A673 (cell line): ENCODE data around the gene ATXN10. TPM values are rescaled to one million over a fixed set of nuclear protein-coding genes. Genes with fewer than 3 reads are reported as not detected.

Experiments used
- BruUV-seq: library from RNA; stranded (reverse); fragments of 400-500 nt; replicated peaks from 2 replicates; lab custom pipeline; 2021; lab: Mats Ljungman, UMichigan
- CTCF ChIA-PET: fragments of 300-600 bp; sonication (Branson Sonifier 250); formaldehyde crosslinking; loops from one replicate; lab custom pipeline; 2022; ENCODE audit warnings: antibody characterized with exemption; lab: Charles Lee
- POLR2A ChIA-PET: fragments of 300-600 bp; sonication (Branson Sonifier 250); formaldehyde crosslinking; loops from one replicate; lab custom pipeline; 2022; ENCODE audit warnings: antibody characterized with exemption; ENCODE audit not compliant: low non-redundant PET; lab: Charles Lee
- DNase-seq: peaks from one replicate; pipeline ENCODE4 v3.0.0-alpha.2; 2015; ENCODE audit warnings: low spot score
- H3K27ac ChIP-seq: fragments of 200-600 bp; sonication (generic); 2 replicates; pipeline ENCODE4 v1.5.1; 2016; ENCODE audit warnings: mixed run types, low read depth, mild to moderate bottlenecking, mixed read lengths, antibody characterized with exemption, low read length; ENCODE audit not compliant: poor library complexity, severe bottlenecking
- H3K27me3 ChIP-seq: fragments of 200-600 bp; sonication (generic); replicated peaks from 2 replicates; pipeline ENCODE4 v1.6.1; 2017; ENCODE audit warnings: mixed run types, low read depth, mild to moderate bottlenecking, mixed read lengths, antibody characterized with exemption, low read length; ENCODE audit not compliant: insufficient read depth, poor library complexity
- H3K36me3 ChIP-seq: fragments of 200-600 bp; sonication (generic); 2 replicates; pipeline ENCODE4 v1.6.1; 2016; ENCODE audit warnings: mixed run types, mild to moderate bottlenecking, mixed read lengths, antibody characterized with exemption, low read length; ENCODE audit not compliant: insufficient read depth, poor library complexity, severe bottlenecking
- H3K4me1 ChIP-seq: fragments of 200-600 bp; sonication (generic); 2 replicates; pipeline ENCODE4 v1.6.1; 2017; ENCODE audit warnings: mixed run types, mild to moderate bottlenecking, mixed read lengths, antibody characterized with exemption, low read length; ENCODE audit not compliant: insufficient read depth, poor library complexity, severe bottlenecking
- H3K4me3 ChIP-seq: fragments of 200-600 bp; sonication (generic); 2 replicates; pipeline ENCODE4 v1.5.1; 2016; ENCODE audit warnings: low read depth, mixed run types, mild to moderate bottlenecking, mixed read lengths, low read length; ENCODE audit not compliant: poor library complexity, severe bottlenecking
- H3K9me3 ChIP-seq: fragments of 200-600 bp; sonication (generic); 2 replicates; pipeline ENCODE4 v1.6.1; 2016; ENCODE audit warnings: mixed run types, low read depth, mild to moderate bottlenecking, mixed read lengths, antibody characterized with exemption, low read length; ENCODE audit not compliant: poor library complexity, severe bottlenecking
- EZH2 ChIP-seq: fragments of 200-600 bp; sonication (generic); IDR thresholded peaks from 2 replicates; pipeline ENCODE4 v1.6.1; 2017; ENCODE audit warnings: borderline replicate concordance, low read depth, mild to moderate bottlenecking, mixed read lengths, antibody characterized with exemption, low read length; ENCODE audit not compliant: poor library complexity, severe bottlenecking
- intact Hi-C: fragments of 100-400 bp; cut with micrococcal nuclease; formaldehyde crosslinking; loops from one replicate; pipeline ENCODE4 v1.10.0; 2022; ENCODE audit not compliant: unreplicated experiment
- total RNA-seq: library from RNA; stranded (reverse); gene quantifications from 2 replicates; pipeline ENCODE4 v1.2.3, GENCODE V29; 2021
- TF ChIP-seq, protein P1 (sequence below): fragments of 300-800, 200-600 bp; sonication (generic); conservative IDR thresholded peaks from 2 replicates; pipeline ENCODE4 v1.5.1; 2017; ENCODE audit warnings: low read depth, mild to moderate bottlenecking, antibody characterized with exemption, low read length, moderate library complexity, mixed read lengths

Gene ATXN10
- total RNA-seq, 1 experiment from 2014 or later, result 294 TPM

GRCh38 chr22:45774001-45774670 is 102.5 kb downstream of the ATXN10 start:
- BruUV-seq, result no TSS peak
- intact Hi-C loops, result no loop called here
- CTCF ChIA-PET, result no interaction called here

GRCh38 chr22:45775062-45775461 is 103.4 kb downstream of the ATXN10 start:
- Histone ChIP-seq H3K27ac (no peak overlapping the region), H3K27me3 (no peaks in the 10 kb centered on the region), H3K4me3 (no peak overlapping the region), H3K36me3 (peaks cover 12% of the 10 kb centered on the region), H3K9me3 (no peaks in the 10 kb centered on the region), H3K4me1 (peaks cover 9% of the 10 kb centered on the region)
- ChIA-PET POLR2A (no interaction called here), CTCF (no interaction called here)
- TF ChIP-seq, protein P1, sequence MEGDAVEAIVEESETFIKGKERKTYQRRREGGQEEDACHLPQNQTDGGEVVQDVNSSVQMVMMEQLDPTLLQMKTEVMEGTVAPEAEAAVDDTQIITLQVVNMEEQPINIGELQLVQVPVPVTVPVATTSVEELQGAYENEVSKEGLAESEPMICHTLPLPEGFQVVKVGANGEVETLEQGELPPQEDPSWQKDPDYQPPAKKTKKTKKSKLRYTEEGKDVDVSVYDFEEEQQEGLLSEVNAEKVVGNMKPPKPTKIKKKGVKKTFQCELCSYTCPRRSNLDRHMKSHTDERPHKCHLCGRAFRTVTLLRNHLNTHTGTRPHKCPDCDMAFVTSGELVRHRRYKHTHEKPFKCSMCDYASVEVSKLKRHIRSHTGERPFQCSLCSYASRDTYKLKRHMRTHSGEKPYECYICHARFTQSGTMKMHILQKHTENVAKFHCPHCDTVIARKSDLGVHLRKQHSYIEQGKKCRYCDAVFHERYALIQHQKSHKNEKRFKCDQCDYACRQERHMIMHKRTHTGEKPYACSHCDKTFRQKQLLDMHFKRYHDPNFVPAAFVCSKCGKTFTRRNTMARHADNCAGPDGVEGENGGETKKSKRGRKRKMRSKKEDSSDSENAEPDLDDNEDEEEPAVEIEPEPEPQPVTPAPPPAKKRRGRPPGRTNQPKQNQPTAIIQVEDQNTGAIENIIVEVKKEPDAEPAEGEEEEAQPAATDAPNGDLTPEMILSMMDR, result no peak
- no peak for TF ChIP-seq EZH2
- intact Hi-C loops, result no loop called here
- BruUV-seq, result no TSS peak
- DNase-seq, result no peak

More at GRCh38 chr22:45774001-45774670, 102.5 kb downstream of the ATXN10 start:
- POLR2A ChIA-PET, result no interaction called here
- no peak overlapping the region for H3K27ac ChIP-seq
- no peak overlapping the region for H3K4me3 ChIP-seq
- no peaks in the 10 kb centered on the region for H3K9me3 ChIP-seq
- H3K27me3 ChIP-seq, result no peaks in the 10 kb centered on the region
- peaks cover 9% of the 10 kb centered on the region for H3K4me1 ChIP-seq
- peaks cover 12% of the 10 kb centered on the region for H3K36me3 ChIP-seq
- no peak for TF ChIP-seq EZH2
- TF ChIP-seq, protein P1, result no peak
- DNase-seq, result no peak

- CTCF ChIA-PET, result no interaction called here
- no peak for DNase-seq
- H3K4me1 ChIP-seq, result peaks cover 9% of the 10 kb centered on the region
- no TSS peak for BruUV-seq
- intact Hi-C loops, result no loop called here
- H3K9me3 ChIP-seq, result no peaks in the 10 kb centered on the region
- H3K27me3 ChIP-seq, result no peaks in the 10 kb centered on the region
- POLR2A ChIA-PET, result no interaction called here
- no peak overlapping the region for H3K4me3 ChIP-seq
- H3K36me3 ChIP-seq, result peaks cover 6% of the 10 kb centered on the region
- no peak overlapping the region for H3K27ac ChIP-seq
- TF ChIP-seq EZH2, result no peak
- TF ChIP-seq, protein P1, result no peak
These were observed 104.1 kb downstream of the ATXN10 start for GRCh38 chr22:45775569-45776312.
